Sigmoid colon (tissue), 7 donors: ENCODE results near the gene GPN2. TPM values are rescaled to one million over a fixed set of nuclear protein-coding genes. Genes with fewer than 3 reads are reported as not detected.
"Not testable (repeated sequence)": the region's sequence is repeated elsewhere in the genome, so short reads cannot be mapped to it uniquely, and the experiment has no call there.

Experiments
- DNase-seq: peaks from one replicate; pipeline ENCODE4 v3.0.0-alpha.2; 2019
- H3K27ac ChIP-seq, 4 donors: fragments of 200-600 bp; sonication (generic); one replicate each; pipeline ENCODE4 v1.5.1; 2016 to 2019; ENCODE audit warnings: mild to moderate bottlenecking in 1 of 4
- H3K27me3 ChIP-seq, 3 donors: fragments of 200-600 bp; sonication (generic); one replicate each; pipeline ENCODE4 v1.5.1; 2019; ENCODE audit warnings: mild to moderate bottlenecking in 1 of 3
- H3K36me3 ChIP-seq, 4 donors: fragments of 200-600 bp; sonication (generic); one replicate each; pipeline ENCODE4 v1.5.1; 2016 to 2019
- H3K4me1 ChIP-seq, 4 donors: fragments of 200-600 bp; sonication (generic); one replicate each; pipeline ENCODE4 v1.5.1; 2017 to 2019
- H3K4me3 ChIP-seq, 4 donors: fragments of 200-600 bp; sonication (generic); one replicate each; pipeline ENCODE4 v1.5.1; 2017 to 2019; ENCODE audit warnings: mild to moderate bottlenecking in 2 of 4, moderate library complexity in 1 of 4
- H3K9me3 ChIP-seq, 4 donors: fragments of 200-600 bp in 3 of 4; sonication (generic) in 3 of 4; one replicate each; pipeline versions ENCODE4 v1.5.1 to v1.6.1; 2013 to 2019
- CTCF ChIP-seq, 4 experiments: fragments of 450-650 bp in 3 of 4; fragments of 200-600 bp in 1 of 4; IDR thresholded peaks; one replicate each; pipeline ENCODE4 v1.5.1; 2016 to 2019; ENCODE audit warnings: antibody characterized with exemption in 4 of 4, mild to moderate bottlenecking in 3 of 4, moderate library complexity in 2 of 4
- EP300 ChIP-seq, 4 donors: sonication (generic); formaldehyde crosslinking; IDR thresholded peaks; one replicate each; pipeline ENCODE4 v1.6.1; 2017; ENCODE audit warnings: antibody characterized with exemption in 4 of 4
- POLR2A ChIP-seq, 2 donors: fragments of 450-650 bp; IDR thresholded peaks; one replicate each; pipeline ENCODE4 v1.6.1; 2016; ENCODE audit warnings: antibody characterized with exemption in 2 of 2, mild to moderate bottlenecking in 2 of 2, moderate library complexity in 2 of 2
- POLR2AphosphoS5 ChIP-seq, 4 donors: sonication (generic); formaldehyde crosslinking; IDR thresholded peaks; one replicate each; pipeline ENCODE4 v1.6.1; 2017; ENCODE audit warnings: antibody characterized with exemption in 4 of 4
- WGBS, 2 donors: extraction: QIAGEN DNeasy Blood & Tissue Kit; methylation state at CpG; one replicate each; pipeline ENCODE4 v1.1.7; 2013; 5-methylcytosine and 5-hydroxymethylcytosine counted together
- intact Hi-C: fragments of 100-400 bp; cut with DNase I; formaldehyde crosslinking; loops from one replicate; pipeline ENCODE4 v1.15.1; 2023
- polyA plus RNA-seq, 3 donors: library from polyadenylated mRNA; stranded (reverse); fragments of 200-250 nt; gene quantifications; one replicate each; pipeline ENCODE4 v1.2.3, GENCODE V29; 2013
- total RNA-seq, 4 donors: library from RNA; depleted of rRNA; stranded (reverse); fragments of >200 nt; gene quantifications; one replicate each; pipeline ENCODE4 v1.1.0, GENCODE V29; 2016
- donor health status: healthy with polysubstance abuse.
- donor health status: Bipolar disorder and iron deficiency.
- donor health status: healthy.

GPN2 gene
- total and polyA plus RNA-seq, 7 donors: 7.4 to 18.6 (median 11.0) TPM

GRCh38 chr1:26844424-26845196 is 45.5 kb downstream of the GPN2 start:
- WGBS, 2 donors: 91% methylated on average over 13 of the region's 13 CpGs
- Histone ChIP-seq H3K4me1 (peaks cover 0 to 16% (median 16%) of the 10 kb centered on the region in 4 donors), H3K9me3 (no peaks in the 10 kb centered on the region), H3K4me3 (no peak overlapping the region), H3K36me3 (peaks cover 0 to 59% (median 13%) of the 10 kb centered on the region in 4 donors), H3K27me3 (no peaks in the 10 kb centered on the region), H3K27ac (no peak overlapping the region)
- TF ChIP-seq POLR2A (IDR thresholded peaks at IDR 0.05) (no peak), EP300 (IDR thresholded peaks at IDR 0.05) (no peak), POLR2AphosphoS5 (IDR thresholded peaks at IDR 0.05) (no peak), CTCF (IDR thresholded peaks at IDR 0.05) (no peak)
- DNase-seq: no peak
- intact Hi-C loops: no loop called here

GRCh38 chr1:26839779-26840178 is 50.3 kb downstream of the GPN2 start:
- TF ChIP-seq EP300 (IDR thresholded peaks at IDR 0.05) (no peak), POLR2A (IDR thresholded peaks at IDR 0.05) (no peak)
- 86 to 90% methylated on average over 6 of the region's 6 CpGs for WGBS, 2 donors
- H3K36me3 ChIP-seq: peaks cover 0 to 85% (median 24%) of the 10 kb centered on the region in 4 donors

GRCh38 chr1:26839339-26839722 is 50.8 kb downstream of the GPN2 start:
- no peak for DNase-seq
- H3K27ac ChIP-seq: no peak overlapping the region
- no peaks in the 10 kb centered on the region for H3K9me3 ChIP-seq
- H3K4me1 ChIP-seq: no peaks in the 10 kb centered on the region
- no peak overlapping the region for H3K4me3 ChIP-seq
- whole genome bisulfite sequencing, 2 donors: 97 to 98% methylated on average over 1 of the region's 1 CpG
- no peaks in the 10 kb centered on the region for H3K27me3 ChIP-seq
- H3K36me3 ChIP-seq: peaks cover 0 to 89% (median 28%) of the 10 kb centered on the region in 4 donors
- intact Hi-C loops: no loop called here
- TF ChIP-seq CTCF (IDR thresholded peaks at IDR 0.05) (no peak), POLR2AphosphoS5 (IDR thresholded peaks at IDR 0.05) (no peak), EP300 (IDR thresholded peaks at IDR 0.05) (no peak), POLR2A (IDR thresholded peaks at IDR 0.05) (no peak)

More at GRCh38 chr1:26839779-26840178, 50.3 kb downstream of the GPN2 start:
- Histone ChIP-seq H3K9me3 (no peaks in the 10 kb centered on the region), H3K27ac (no peak overlapping the region), H3K27me3 (no peaks in the 10 kb centered on the region), H3K4me1 (no peaks in the 10 kb centered on the region), H3K4me3 (no peak overlapping the region)
- intact Hi-C loops: no loop called here
- no peak for DNase-seq

- no peak overlapping the region for H3K27ac ChIP-seq
- WGBS, 2 donors: 76 to 82% methylated on average over 8 of the region's 8 CpGs
- H3K36me3 ChIP-seq: peaks cover 5 to 89% (median 29%) of the 10 kb centered on the region in 4 donors
- intact Hi-C loops: no loop called here
- no peak overlapping the region for H3K4me3 ChIP-seq
- H3K4me1 ChIP-seq: no peaks in the 10 kb centered on the region
- no peak for DNase-seq
- H3K27me3 ChIP-seq: no peaks in the 10 kb centered on the region
- no peak for TF ChIP-seq POLR2AphosphoS5 (IDR thresholded peaks at IDR 0.05)
- TF ChIP-seq CTCF (IDR thresholded peaks at IDR 0.05): no peak
- TF ChIP-seq EP300 (IDR thresholded peaks at IDR 0.05): no peak
- TF ChIP-seq POLR2A (IDR thresholded peaks at IDR 0.05): no peak
- H3K9me3 ChIP-seq: no peaks in the 10 kb centered on the region
These were observed 51.4 kb downstream of the GPN2 start for GRCh38 chr1:26838474-26839338.

- H3K27me3 ChIP-seq, intact Hi-C loops, H3K4me3 ChIP-seq, H3K9me3 ChIP-seq, H3K27ac ChIP-seq, H3K4me1 ChIP-seq, DNase-seq: not testable (repeated sequence)
- H3K36me3 ChIP-seq: peaks cover 15 to 89% (median 35%) of the 10 kb centered on the region in 4 donors
- WGBS, 2 donors: 95 to 96% methylated on average over 5 of the region's 5 CpGs
These were observed 52.4 kb downstream of the GPN2 start for GRCh38 chr1:26837665-26838064.
